NCI-H2081 (cell line): Measurements from ENCODE around the gene TNFAIP8.
A peak's percentile ranks its signal among the peaks of the same experiment; 100 is the strongest.
"Not testable (repeated sequence)": the region's sequence is repeated elsewhere in the genome, so short reads cannot be mapped to it uniquely, and the experiment has no call there.

ENCODE experiments used
- DNase-seq, 2 experiments: peaks; one replicate each; lab custom pipeline; 2025; lab: John Stamatoyannopoulos, UW

Gene TNFAIP8

GRCh38 chr5:119420169-119420568 lies 64.3 kb downstream of the TNFAIP8 start:
- no peak for DNase-seq

- no peak for DNase-seq
Observed at GRCh38 chr5:119426057-119426456, 70.2 kb downstream of the TNFAIP8 start.

DNA sequence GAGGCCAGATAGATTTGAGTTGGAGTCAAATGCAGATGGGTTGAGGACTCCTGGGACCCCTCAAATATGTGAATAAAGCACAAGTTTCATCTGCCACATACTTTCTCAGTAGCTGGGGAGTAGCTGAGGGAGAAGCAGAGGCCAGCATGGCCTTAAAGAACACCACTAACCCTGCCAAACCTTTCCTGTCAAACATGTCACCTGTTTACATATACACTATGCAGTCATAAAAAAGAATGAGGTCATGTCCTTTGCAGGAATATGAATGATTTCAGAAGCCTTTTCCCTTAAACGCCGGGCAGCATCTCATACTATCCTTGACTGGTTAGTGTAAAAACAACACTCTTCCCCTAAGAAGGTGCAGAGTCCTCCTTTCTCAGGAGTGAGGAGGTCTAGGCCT lies 71.2 kb downstream of the TNFAIP8 start:
- no peak for DNase-seq

GRCh38 chr5:119427596-119427995 lies 71.8 kb downstream of the TNFAIP8 start:
- DNase-seq, result not testable (repeated sequence)

DNA sequence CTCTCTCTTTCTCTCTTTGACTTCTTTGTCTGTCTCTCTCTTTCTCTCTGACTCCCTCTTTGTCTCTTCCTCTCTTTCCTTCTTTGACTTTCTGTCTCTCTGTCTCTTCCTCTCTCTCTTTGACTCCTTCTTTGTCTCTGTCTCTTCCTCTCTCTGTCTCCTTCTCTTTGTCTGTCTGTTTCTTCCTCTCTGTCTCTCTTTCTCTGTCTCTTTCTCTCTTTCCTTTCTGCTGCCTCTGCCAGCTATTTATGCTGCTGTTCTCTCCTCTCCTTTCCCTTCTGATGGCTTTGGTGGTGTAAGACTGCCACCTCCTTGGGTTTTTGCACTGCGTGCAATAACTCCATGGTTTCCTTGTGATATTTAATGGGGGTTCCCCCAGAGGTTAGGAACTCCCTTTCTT lies 72.3 kb downstream of the TNFAIP8 start:
- not testable (repeated sequence) for DNase-seq

- DNase-seq, result not testable (repeated sequence)
Observed at GRCh38 chr5:119428574-119428973, 72.8 kb downstream of the TNFAIP8 start.

DNA sequence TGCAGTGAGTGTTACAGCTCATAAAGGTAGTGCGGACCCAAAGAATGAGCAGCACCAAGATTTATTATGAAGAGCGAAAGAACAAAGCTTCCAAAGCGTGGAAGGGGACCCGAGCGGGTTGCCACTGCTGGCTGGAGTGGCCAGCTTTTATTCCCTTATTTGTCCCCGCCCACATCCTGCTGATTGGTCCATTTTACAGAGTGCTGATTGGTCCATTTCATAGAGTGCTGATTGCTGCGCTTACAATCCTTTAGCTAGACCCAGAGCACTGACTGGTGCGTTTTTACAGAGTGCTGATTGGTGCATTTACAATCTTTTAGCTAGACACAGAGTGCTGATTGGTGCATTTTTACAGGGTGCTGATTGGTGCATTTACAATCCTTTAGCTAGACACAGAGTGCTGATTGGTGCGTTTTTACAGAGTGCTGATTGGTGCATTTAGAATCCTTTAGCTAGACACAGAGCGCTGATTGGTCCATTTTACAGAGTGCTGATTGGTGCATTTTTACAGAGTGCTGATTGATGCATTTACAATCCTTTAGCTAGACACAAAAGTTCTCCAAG lies 76.9 kb downstream of the TNFAIP8 start:
- DNase-seq, result not testable (repeated sequence)

DNA sequence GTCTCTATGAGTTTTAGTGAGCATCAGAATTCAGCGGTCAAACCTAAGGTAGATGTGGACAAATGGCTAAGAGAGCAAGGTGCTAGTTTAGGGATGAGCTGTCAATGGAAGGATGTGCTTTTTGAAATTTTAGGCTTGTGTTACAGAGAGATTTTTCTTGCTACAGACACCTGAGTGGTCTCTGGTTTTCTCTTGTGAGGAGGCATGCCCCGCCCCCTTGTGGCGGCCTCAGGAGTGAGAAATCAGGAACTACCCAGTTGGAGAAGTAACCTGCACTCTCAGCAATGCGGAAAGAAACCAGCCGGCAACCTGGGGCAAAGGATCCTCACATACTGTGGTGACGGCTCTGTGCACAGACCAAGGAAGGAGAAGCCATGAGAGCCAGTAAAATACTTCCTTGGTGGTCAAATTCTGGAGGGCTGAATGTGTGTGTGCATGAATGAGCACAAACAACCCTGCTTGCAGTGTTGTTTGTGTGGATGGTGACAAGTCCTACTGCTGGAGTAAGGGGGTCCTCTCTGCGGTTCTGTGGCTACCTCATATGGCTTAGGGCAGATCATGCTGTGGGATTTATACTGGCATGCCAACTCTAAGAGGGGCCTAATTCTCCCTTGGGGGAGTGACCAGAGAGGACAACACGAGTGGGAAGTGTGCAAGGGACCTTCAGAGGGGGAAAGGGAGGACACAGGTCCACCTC lies 79.8 kb downstream of the TNFAIP8 start:
- DNase-seq, result peak in 1 of 2 experiments; percentile 2

- DNase-seq, result not testable (repeated sequence)
Observed at GRCh38 chr5:119437785-119438586, 82.2 kb downstream of the TNFAIP8 start.

DNA sequence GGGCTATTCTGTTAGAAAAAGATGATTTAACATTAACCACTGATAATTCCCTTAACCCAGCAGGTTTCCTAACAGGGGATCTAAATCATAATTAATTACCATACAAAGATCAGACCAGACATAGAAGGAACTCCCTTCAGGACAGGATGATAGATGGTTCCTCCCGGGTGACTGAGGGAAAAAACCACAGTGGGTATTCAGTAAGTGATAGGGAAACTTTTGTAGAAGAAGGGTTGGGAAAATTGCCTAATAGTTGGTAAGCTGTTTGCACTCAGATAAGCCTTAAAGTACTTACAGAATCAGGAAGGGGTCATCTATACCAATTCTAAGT lies 82.7 kb downstream of the TNFAIP8 start:
- not testable (repeated sequence) for DNase-seq

GRCh38 chr5:119439140-119439631 lies 83.4 kb downstream of the TNFAIP8 start:
- DNase-seq, result no peak

- not testable (repeated sequence) for DNase-seq
Observed at GRCh38 chr5:119439632-119440031, 83.8 kb downstream of the TNFAIP8 start.

DNA sequence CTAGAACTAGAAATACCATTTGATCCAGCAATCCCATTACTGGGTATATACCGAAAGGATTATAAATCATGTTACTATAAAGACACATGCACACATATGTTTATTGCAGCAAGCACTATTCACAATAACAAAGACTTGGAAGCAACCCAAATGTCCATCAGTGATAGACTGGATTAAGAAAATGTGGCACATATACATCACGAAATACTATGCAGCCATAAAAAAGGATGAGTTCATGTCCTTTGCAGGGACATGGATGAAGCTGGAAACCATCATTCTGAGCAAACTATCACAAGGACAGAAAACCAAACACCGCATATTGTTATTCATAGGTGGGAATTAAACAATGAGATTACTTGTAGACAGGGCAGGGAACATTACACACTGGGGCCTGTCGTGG lies 88.8 kb downstream of the TNFAIP8 start:
- DNase-seq, result not testable (repeated sequence)

- DNase-seq, result no peak
Observed at GRCh38 chr5:119445544-119445943, 89.7 kb downstream of the TNFAIP8 start.
